Psoas muscle (tissue), 8 donors: Measurements from ENCODE around the gene UNC45A. TPM values are rescaled to one million over a fixed set of nuclear protein-coding genes. Genes with fewer than 3 reads are reported as not detected.

ENCODE experiments used
- ATAC-seq, 4 donors: fragments of 200-7000 bp; cut with Tn5 transposase; one replicate each; pipeline ENCODE4 v1.9.1; 2020; ENCODE audit warnings: moderate library complexity in 3 of 4, mild to moderate bottlenecking in 2 of 4
- DNase-seq, 2 donors: peaks; one replicate each; pipeline ENCODE4 v3.0.0-alpha.2; 2020
- H3K27ac ChIP-seq: fragments of 200-600 bp; one replicate; pipeline ENCODE4 v1.8.0; 2022
- H3K27me3 ChIP-seq, 3 donors: fragments of 200-600 bp in 1 of 3; one replicate each; pipeline versions ENCODE4 v1.6.1 to v1.8.0; 2013 to 2022; ENCODE audit warnings: low read length in 2 of 3, mild to moderate bottlenecking in 2 of 3, moderate library complexity in 1 of 3; ENCODE audit not compliant: insufficient read depth in 3 of 3
- H3K36me3 ChIP-seq, 2 donors: fragments of 200-600 bp in 1 of 2; one replicate each; pipeline versions ENCODE4 v1.6.1 to v1.8.0; 2013 to 2022; ENCODE audit warnings: low read depth in 1 of 2, mild to moderate bottlenecking in 1 of 2, moderate library complexity in 1 of 2; ENCODE audit not compliant: insufficient read depth in 1 of 2
- H3K4me1 ChIP-seq: fragments of 200-600 bp; one replicate; pipeline ENCODE4 v1.8.0; 2022
- H3K4me3 ChIP-seq: fragments of 200-600 bp; one replicate; pipeline ENCODE4 v1.8.0; 2022; ENCODE audit warnings: mild to moderate bottlenecking
- H3K9me3 ChIP-seq: fragments of 200-600 bp; one replicate; pipeline ENCODE4 v1.8.0; 2022
- CTCF ChIP-seq: fragments of 200-600 bp; IDR thresholded peaks from one replicate; pipeline ENCODE4 v1.8.0; 2022; ENCODE audit warnings: antibody characterized with exemption
- WGBS, 3 donors: extraction: QIAGEN DNeasy Blood & Tissue Kit; methylation state at CpG; one replicate each; pipeline versions ENCODE4 v1.1.6 to v1.1.7; 2013; 5-methylcytosine and 5-hydroxymethylcytosine counted together
- intact Hi-C, 2 donors: fragments of 100-400 bp; cut with DNase I; formaldehyde crosslinking; loops; one replicate each; pipeline versions ENCODE4 v1.11.0 to v1.14.2; 2022
- polyA plus RNA-seq, 3 donors: library from polyadenylated mRNA; stranded (reverse); fragments of 200-250 nt; gene quantifications; one replicate each; pipeline ENCODE4 v1.2.3, GENCODE V29; 2013
- total RNA-seq, 4 donors: library from RNA; stranded (reverse); fragmentation: NEBNext Ultra II Directional in 2 of 4; extraction: Animal tissue kit (Norgen Biotek cat#: 25700) in 2 of 4; gene quantifications; one replicate each; pipeline versions ENCODE4 v1.2.1 to v1.2.4, GENCODE V29; 2021 to 2023
- donor health status: healthy with polysubstance abuse.
- donor health status: DM: no; HTN: no; CAD: no; lungs with moderate emphysema.
- donor health status: Bipolar disorder and iron deficiency.
- donor health status: healthy.
- donor health status: DM: yes; HTN: yes; CAD: no.
- donor health status: DM: no; HTN: no; CAD: no.
- donor health status: DM: no; HTN: no; CAD: no.
- donor health status: DM: yes; HTN: yes; CAD: no.

Gene UNC45A
- total and polyA plus RNA-seq, 7 donors: 9.2 to 17.5 (median 12.0) TPM

- Histone ChIP-seq H3K4me3 (no peak overlapping the region), H3K36me3 (peaks cover 11 to 92% of the 10 kb centered on the region in 2 donors), H3K27ac (no peak overlapping the region), H3K27me3 (no peaks in the 10 kb centered on the region), H3K9me3 (no peaks in the 10 kb centered on the region), H3K4me1 (no peaks in the 10 kb centered on the region)
- no peak for TF ChIP-seq CTCF
- no peak for ATAC-seq
- WGBS, 3 donors: 62 to 77% (median 66%) methylated on average over 3 of the region's 3 CpGs
- DNase-seq: no peak
- intact Hi-C loops: no loop called here
These were observed 66.1 kb downstream of the UNC45A start for GRCh38 chr15:91001209-91001608.

Other genes with a start within 250 kb of the UNC45A start
- gene BLM, start 217.9 kb upstream of the UNC45A start, total RNA-seq: 1 to 10 TPM in 2 of 4 donors, under 1 TPM in 2; 0.27 to 2.4 (median 1.4) TPM
- gene BLM, start 217.9 kb upstream of the UNC45A start, polyA plus RNA-seq: 10 to 100 TPM in 1 of 3 donors, 1 to 10 TPM in 1, under 1 TPM in 1; 0.74 to 15.6 (median 1.7) TPM
- 10 to 100 TPM; 27.2 to 67.8 (median 55.7) TPM for gene FURIN, start 66.7 kb upstream of the UNC45A start, total RNA-seq
- gene FURIN, start 66.7 kb upstream of the UNC45A start, polyA plus RNA-seq: 10 to 100 TPM; 37.6 to 99.3 (median 40.8) TPM
- gene FES, start 50.8 kb upstream of the UNC45A start, total RNA-seq: 1 to 10 TPM; 6.7 to 7.7 (median 7.2) TPM
- gene FES, start 50.8 kb upstream of the UNC45A start, polyA plus RNA-seq: 1 to 10 TPM; 4.2 to 8.1 (median 5.5) TPM
- gene MAN2A2, start 32.0 kb upstream of the UNC45A start, total RNA-seq: 100 to 1,000 TPM in 3 of 4 donors, 10 to 100 TPM in 1; 73.0 to 127 (median 121) TPM
- gene MAN2A2, start 32.0 kb upstream of the UNC45A start, polyA plus RNA-seq: 100 to 1,000 TPM in 1 of 3 donors, 10 to 100 TPM in 2; 22.9 to 111 (median 41.5) TPM
- gene HDDC3, start 2.7 kb upstream of the UNC45A start, total RNA-seq: 10 to 100 TPM in 3 of 4 donors, 1 to 10 TPM in 1; 9.9 to 25.5 (median 12.9) TPM
- 10 to 100 TPM in 2 of 3 donors, 1 to 10 TPM in 1; 7.2 to 23.9 (median 14.0) TPM for gene HDDC3, start 2.7 kb upstream of the UNC45A start, polyA plus RNA-seq
- 1 to 10 TPM; 4.4 to 7.6 (median 5.3) TPM for gene RCCD1, start 19.6 kb downstream of the UNC45A start, total RNA-seq
- 1 to 10 TPM; 6.0 to 6.8 (median 6.0) TPM for gene RCCD1, start 19.6 kb downstream of the UNC45A start, polyA plus RNA-seq
- gene PRC1, start 59.2 kb downstream of the UNC45A start, total RNA-seq: 1 to 10 TPM; 1.6 to 2.2 (median 1.9) TPM
- 1 to 10 TPM in 2 of 3 donors, under 1 TPM in 1; 0.68 to 3.5 (median 1.3) TPM for gene PRC1, start 59.2 kb downstream of the UNC45A start, polyA plus RNA-seq
- gene VPS33B, start 87.3 kb downstream of the UNC45A start, total RNA-seq: 1 to 10 TPM; 4.2 to 6.7 (median 4.7) TPM
- 1 to 10 TPM; 3.2 to 7.5 (median 6.7) TPM for gene VPS33B, start 87.3 kb downstream of the UNC45A start, polyA plus RNA-seq
- gene SV2B, start 165.0 kb downstream of the UNC45A start, total RNA-seq: 10 to 100 TPM in 1 of 4 donors, 1 to 10 TPM in 3; 2.1 to 10.1 (median 4.9) TPM
- under 1 TPM; 0.25 to 0.75 (median 0.64) TPM for gene SV2B, start 165.0 kb downstream of the UNC45A start, polyA plus RNA-seq